CD14-positive monocyte (primary cell): ENCODE measurements around the gene WDR64. TPM values are rescaled to one million over a fixed set of nuclear protein-coding genes. Genes with fewer than 3 reads are reported as not detected.

Source experiments
- DNase-seq, 3 donors: peaks; one replicate each; pipeline ENCODE4 v3.0.0-alpha.2; 2011 to 2022
- H2AFZ ChIP-seq: 2 replicates; pipeline ENCODE4 v1.6.0; 2012; ENCODE audit warnings: mild to moderate bottlenecking, low read depth, low read length, inconsistent platforms; ENCODE audit not compliant: insufficient read depth, poor library complexity, severe bottlenecking
- H3K27ac ChIP-seq, 2 donors: 1 replicate in 1 of 2; 2 replicates in 1 of 2; pipeline ENCODE4 v1.5.1; 2012 to 2013; ENCODE audit warnings: low read length in 2 of 2, control low read depth in 1 of 2, inconsistent platforms in 1 of 2, low read depth in 1 of 2, mild to moderate bottlenecking in 1 of 2
- H3K27me3 ChIP-seq, 2 donors: one replicate each; pipeline versions ENCODE4 v1.6.0 to v1.6.1; 2011 to 2013; ENCODE audit warnings: low read length in 2 of 2; ENCODE audit not compliant: control insufficient read depth in 2 of 2, insufficient read depth in 2 of 2
- H3K36me3 ChIP-seq, 2 donors: replicated peaks in 1 of 2; 1 replicate in 1 of 2; 2 replicates in 1 of 2; pipeline versions ENCODE4 v1.5.1 to v1.6.1; 2012 to 2013; ENCODE audit warnings: low read length in 2 of 2, control low read depth in 1 of 2, inconsistent platforms in 1 of 2, mild to moderate bottlenecking in 1 of 2; ENCODE audit not compliant: insufficient read depth in 2 of 2, control insufficient read depth in 1 of 2
- H3K4me1 ChIP-seq, 2 donors: 1 replicate in 1 of 2; 2 replicates in 1 of 2; pipeline versions ENCODE4 v1.5.1 to v1.6.1; 2012 to 2013; ENCODE audit warnings: low read length in 2 of 2, control low read depth in 1 of 2, inconsistent platforms in 1 of 2, mild to moderate bottlenecking in 1 of 2, moderate library complexity in 1 of 2; ENCODE audit not compliant: insufficient read depth in 2 of 2, control insufficient read depth in 1 of 2
- H3K4me2 ChIP-seq: replicated peaks from 2 replicates; pipeline ENCODE3; 2012; ENCODE audit warnings: low read length, moderate library complexity, mild to moderate bottlenecking; ENCODE audit not compliant: poor library complexity, severe bottlenecking; ENCODE audit errors: extremely low read depth
- H3K4me3 ChIP-seq, 3 experiments: fragments of 200-600 bp in 1 of 3; sonication (generic) in 1 of 3; replicated peaks in 1 of 3; 1 replicate in 2 of 3; 2 replicates in 1 of 3; pipeline ENCODE4 v1.5.1; 2011 to 2013; ENCODE audit warnings: low read length in 3 of 3, mild to moderate bottlenecking in 3 of 3, control low read depth in 2 of 3, low read depth in 2 of 3, inconsistent platforms in 1 of 3, moderate library complexity in 1 of 3
- H3K79me2 ChIP-seq: 2 replicates; pipeline ENCODE4 v1.6.0; 2012; ENCODE audit warnings: mild to moderate bottlenecking, control low read depth, inconsistent platforms, low read length, moderate library complexity; ENCODE audit not compliant: insufficient read depth
- H3K9ac ChIP-seq: 2 replicates; pipeline ENCODE4 v1.6.0; 2017; ENCODE audit warnings: low read length, mild to moderate bottlenecking; ENCODE audit not compliant: insufficient read depth, poor library complexity, severe bottlenecking
- H3K9me3 ChIP-seq, 2 donors: replicated peaks in 1 of 2; 1 replicate in 1 of 2; 2 replicates in 1 of 2; pipeline versions ENCODE4 v1.5.1 to v1.6.1; 2012 to 2013; ENCODE audit warnings: low read length in 2 of 2, control low read depth in 1 of 2; ENCODE audit not compliant: control insufficient read depth in 1 of 2, insufficient read depth in 1 of 2
- H4K20me1 ChIP-seq: 2 replicates; pipeline ENCODE4 v1.6.0; 2012; ENCODE audit warnings: mild to moderate bottlenecking, low read length, control low read depth, moderate library complexity; ENCODE audit not compliant: insufficient read depth
- H3K27ac Mint-ChIP-seq, 7 donors: one replicate each; pipeline ENCODE4 v1.8.0; 2020; ENCODE audit warnings: mild to moderate bottlenecking in 7 of 7, mixed read lengths in 7 of 7, moderate library complexity in 6 of 7, inconsistent platforms in 2 of 7
- H3K27me3 Mint-ChIP-seq, 3 donors: one replicate each; pipeline ENCODE4 v1.8.0; 2021 to 2022; ENCODE audit warnings: low read depth in 3 of 3, mild to moderate bottlenecking in 3 of 3, mixed read lengths in 3 of 3, moderate library complexity in 3 of 3, inconsistent platforms in 1 of 3
- H3K36me3 Mint-ChIP-seq, 2 donors: one replicate each; pipeline ENCODE4 v1.8.0; 2020; ENCODE audit warnings: mixed read lengths in 2 of 2, inconsistent platforms in 1 of 2, mild to moderate bottlenecking in 1 of 2
- H3K4me1 Mint-ChIP-seq: one replicate; pipeline ENCODE4 v1.8.0; 2020; ENCODE audit warnings: mild to moderate bottlenecking, mixed read lengths
- H3K4me3 Mint-ChIP-seq, 2 donors: one replicate each; pipeline ENCODE4 v1.8.0; 2020; ENCODE audit warnings: mild to moderate bottlenecking in 2 of 2, mixed read lengths in 2 of 2, moderate library complexity in 1 of 2
- H3K9me3 Mint-ChIP-seq, 7 donors: one replicate each; pipeline ENCODE4 v1.8.0; 2020 to 2022; ENCODE audit warnings: mixed read lengths in 7 of 7, mild to moderate bottlenecking in 6 of 7, moderate library complexity in 6 of 7, inconsistent platforms in 2 of 7
- CTCF ChIP-seq: fragments of 200-600 bp; IDR thresholded peaks from one replicate; pipeline ENCODE4 v1.8.0; 2022; ENCODE audit warnings: antibody characterized with exemption, mild to moderate bottlenecking
- WGBS: methylation state at CpG from one replicate; pipeline ENCODE4 v1.1.5; 2013; ENCODE audit warnings: missing lambda C conversion rate; ENCODE audit not compliant: insufficient coverage; 5-methylcytosine and 5-hydroxymethylcytosine counted together
- intact Hi-C, 2 donors: fragments of 100-400 bp; cut with micrococcal nuclease; formaldehyde crosslinking; loops; one replicate each; pipeline versions ENCODE4 v1.15.0 to v1.15.1; 2023
- polyA plus RNA-seq, 3 donors: library from polyadenylated mRNA; depleted of rRNA in 1 of 3; unstranded in 2 of 3; stranded (reverse) in 1 of 3; fragments of 300-500 nt in 2 of 3; fragments of >200 nt in 1 of 3; fragmentation: Illumina TruSeq in 2 of 3; gene quantifications; 1 replicate in 2 of 3; 2 replicates in 1 of 3; pipeline ENCODE4 v1.2.3, GENCODE V29; 2012 to 2021

WDR64 gene
- polyA plus RNA-seq, 3 donors, result not detected

- Histone ChIP-seq H3K4me1 (no peaks in the 10 kb centered on the region), H3K4me2 (no peak overlapping the region), H3K79me2 (no peaks in the 10 kb centered on the region), H3K9ac (no peak overlapping the region), H3K4me3 (no peak overlapping the region), H3K36me3 (no peaks in the 10 kb centered on the region), H3K9me3 (no peaks in the 10 kb centered on the region), H3K27ac (no peak overlapping the region), H2AFZ (no peak overlapping the region), H4K20me1 (no peaks in the 10 kb centered on the region), H3K27me3 (peaks cover 0 to 3% of the 10 kb centered on the region in 2 donors)
- Mint-ChIP-seq H3K4me3 (no peak overlapping the region), H3K27ac (no peak overlapping the region), H3K36me3 (no peaks in the 10 kb centered on the region), H3K9me3 (peaks cover 0 to 4% (median 0%) of the 10 kb centered on the region in 7 donors), H3K4me1 (no peaks in the 10 kb centered on the region), H3K27me3 (peaks cover 0 to 19% (median 3%) of the 10 kb centered on the region in 3 donors)
- DNase-seq, result no peak
- no CpG with 5 or more reads among the region's 2 CpGs for WGBS
- no peak for TF ChIP-seq CTCF
- intact Hi-C loops, result no loop called here
Observed at GRCh38 chr1:241688940-241689368, 36.9 kb downstream of the WDR64 start.

- Histone ChIP-seq H3K4me3 (no peak overlapping the region), H3K4me2 (no peak overlapping the region), H3K9ac (no peak overlapping the region), H3K27me3 (no peaks in the 10 kb centered on the region), H3K27ac (no peak overlapping the region), H3K36me3 (no peaks in the 10 kb centered on the region), H2AFZ (no peak overlapping the region), H3K79me2 (no peaks in the 10 kb centered on the region), H3K9me3 (no peaks in the 10 kb centered on the region), H3K4me1 (no peaks in the 10 kb centered on the region), H4K20me1 (no peaks in the 10 kb centered on the region)
- WGBS, result 73% methylated on average over 3 of the region's 9 CpGs
- intact Hi-C loops, result no loop called here
- H3K4me3 Mint-ChIP-seq, result no peak overlapping the region
- H3K27ac Mint-ChIP-seq, result no peak overlapping the region
- DNase-seq, result no peak
- H3K9me3 Mint-ChIP-seq, result no peaks in the 10 kb centered on the region
- H3K27me3 Mint-ChIP-seq, result peaks cover 0 to 9% (median 0%) of the 10 kb centered on the region in 3 donors
- no peak for TF ChIP-seq CTCF
- H3K4me1 Mint-ChIP-seq, result no peaks in the 10 kb centered on the region
- no peaks in the 10 kb centered on the region for H3K36me3 Mint-ChIP-seq
Observed at GRCh38 chr1:241695246-241696171, 43.4 kb downstream of the WDR64 start.
